ENCODE measurements around the gene IGF2R. TPM values are rescaled to one million over a fixed set of nuclear protein-coding genes. Genes with fewer than 3 reads are reported as not detected.

The IGF2R gene
- total and polyA plus RNA-seq, 2 experiments from 2014 or later = 61.2 to 132 TPM

DNA sequence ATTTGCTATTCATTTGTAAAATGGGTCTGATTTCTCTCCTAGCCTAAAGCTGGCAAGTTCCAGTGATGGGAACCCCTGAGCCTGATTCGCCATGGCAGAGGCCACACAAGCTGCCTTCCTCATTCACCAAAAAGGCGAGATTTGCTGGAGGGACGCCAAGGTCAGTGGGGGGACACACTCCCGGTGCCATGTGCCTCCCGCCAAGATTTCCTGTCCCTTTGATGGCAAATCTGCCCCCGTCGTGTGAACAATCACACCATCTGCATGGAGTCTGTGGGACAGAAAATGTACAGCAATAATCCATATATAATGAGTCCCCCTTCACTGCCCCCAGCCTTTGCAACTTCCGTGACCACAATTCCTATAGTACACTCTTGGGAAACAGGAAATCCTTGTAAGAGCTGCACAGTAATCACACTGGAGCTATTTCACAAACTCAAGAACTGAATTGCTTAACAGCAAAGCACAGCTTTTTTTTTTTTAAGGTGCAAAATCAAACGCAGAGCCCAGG is 15.7 kb upstream of the IGF2R start:
- Histone ChIP-seq H3K4me2 (no peak overlapping the region), H3K79me2 (no peaks in the 10 kb centered on the region), H3K27me3 (no peaks in the 10 kb centered on the region), H3K4me3 (no peak overlapping the region), H3K36me3 (replicated peaks; ENCODE audit: insufficient read depth, low read depth) (no peaks in the 10 kb centered on the region), H3K9me3 (ENCODE audit: low read depth) (no peaks in the 10 kb centered on the region), H3K27ac (peak overlapping the region; percentile 39), H3K4me1 (ENCODE audit: insufficient read depth) (no peaks in the 10 kb centered on the region), H3K9me2 (replicated peaks; ENCODE audit: insufficient read depth) (no peaks in the 10 kb centered on the region), H2AFZ (peak overlapping the region; percentile 22), H4K20me1 (ENCODE audit: insufficient read depth, poor library complexity, severe bottlenecking) (no peaks in the 10 kb centered on the region)
- TF ChIP-seq, protein P1, sequence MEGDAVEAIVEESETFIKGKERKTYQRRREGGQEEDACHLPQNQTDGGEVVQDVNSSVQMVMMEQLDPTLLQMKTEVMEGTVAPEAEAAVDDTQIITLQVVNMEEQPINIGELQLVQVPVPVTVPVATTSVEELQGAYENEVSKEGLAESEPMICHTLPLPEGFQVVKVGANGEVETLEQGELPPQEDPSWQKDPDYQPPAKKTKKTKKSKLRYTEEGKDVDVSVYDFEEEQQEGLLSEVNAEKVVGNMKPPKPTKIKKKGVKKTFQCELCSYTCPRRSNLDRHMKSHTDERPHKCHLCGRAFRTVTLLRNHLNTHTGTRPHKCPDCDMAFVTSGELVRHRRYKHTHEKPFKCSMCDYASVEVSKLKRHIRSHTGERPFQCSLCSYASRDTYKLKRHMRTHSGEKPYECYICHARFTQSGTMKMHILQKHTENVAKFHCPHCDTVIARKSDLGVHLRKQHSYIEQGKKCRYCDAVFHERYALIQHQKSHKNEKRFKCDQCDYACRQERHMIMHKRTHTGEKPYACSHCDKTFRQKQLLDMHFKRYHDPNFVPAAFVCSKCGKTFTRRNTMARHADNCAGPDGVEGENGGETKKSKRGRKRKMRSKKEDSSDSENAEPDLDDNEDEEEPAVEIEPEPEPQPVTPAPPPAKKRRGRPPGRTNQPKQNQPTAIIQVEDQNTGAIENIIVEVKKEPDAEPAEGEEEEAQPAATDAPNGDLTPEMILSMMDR (IDR thresholded peaks at IDR 0.05; ENCODE audit: poor library complexity) = no peak
- TF ChIP-seq EZH2 (IDR thresholded peaks at IDR 0.05; ENCODE audit: borderline replicate concordance) (no peak), EZH2phosphoT487 (IDR thresholded peaks at IDR 0.05; ENCODE audit: low read depth, severe bottlenecking, unreplicated experiment) (no peak)
- peak; percentile 35 for DNase-seq (ENCODE audit: low spot score)
- WGBS (ENCODE audit: low lambda C conversion rate, missing lambda C conversion rate) = 56% methylated on average over 9 of the region's 9 CpGs

DNA sequence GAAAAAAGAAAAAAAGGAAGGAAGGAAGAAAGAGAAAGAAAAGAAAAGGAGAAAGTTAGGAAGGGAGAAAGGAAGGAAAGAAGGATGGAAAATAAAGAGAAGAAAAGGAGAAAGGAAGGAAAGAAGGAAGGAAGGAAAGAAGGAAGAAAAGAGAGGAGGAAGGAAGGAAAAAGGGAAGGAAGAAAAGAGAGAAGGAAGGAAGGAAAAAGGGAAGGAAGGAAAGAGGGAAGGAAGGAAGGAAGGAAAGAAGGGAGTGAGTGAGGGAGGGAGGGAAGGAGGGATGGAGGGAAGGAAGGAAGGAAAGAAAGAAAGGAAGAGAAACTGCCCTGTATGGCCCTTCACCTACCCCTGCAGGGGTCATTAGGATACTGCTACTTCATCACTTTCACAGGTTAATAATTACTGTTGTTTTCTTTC is 12.9 kb upstream of the IGF2R start:
- DNase-seq (ENCODE audit: low spot score) = no peak
- no peak overlapping the region for H2AFZ ChIP-seq
- no peaks in the 10 kb centered on the region for H3K36me3 ChIP-seq (replicated peaks; ENCODE audit: insufficient read depth, low read depth)
- no peaks in the 10 kb centered on the region for H3K4me1 ChIP-seq (ENCODE audit: insufficient read depth)
- H3K4me3 ChIP-seq = no peak overlapping the region
- no peaks in the 10 kb centered on the region for H4K20me1 ChIP-seq (ENCODE audit: insufficient read depth, poor library complexity, severe bottlenecking)
- H3K79me2 ChIP-seq = no peaks in the 10 kb centered on the region
- no peaks in the 10 kb centered on the region for H3K9me3 ChIP-seq (ENCODE audit: low read depth)
- no peak overlapping the region for H3K27ac ChIP-seq
- TF ChIP-seq, protein P1 (IDR thresholded peaks at IDR 0.05; ENCODE audit: poor library complexity) = no peak
- no peak for TF ChIP-seq EZH2 (IDR thresholded peaks at IDR 0.05; ENCODE audit: borderline replicate concordance)
- no peak for TF ChIP-seq EZH2phosphoT487 (IDR thresholded peaks at IDR 0.05; ENCODE audit: low read depth, severe bottlenecking, unreplicated experiment)
- H3K27me3 ChIP-seq = no peaks in the 10 kb centered on the region
- no peak overlapping the region for H3K4me2 ChIP-seq
- H3K9me2 ChIP-seq (replicated peaks; ENCODE audit: insufficient read depth) = no peaks in the 10 kb centered on the region

DNA sequence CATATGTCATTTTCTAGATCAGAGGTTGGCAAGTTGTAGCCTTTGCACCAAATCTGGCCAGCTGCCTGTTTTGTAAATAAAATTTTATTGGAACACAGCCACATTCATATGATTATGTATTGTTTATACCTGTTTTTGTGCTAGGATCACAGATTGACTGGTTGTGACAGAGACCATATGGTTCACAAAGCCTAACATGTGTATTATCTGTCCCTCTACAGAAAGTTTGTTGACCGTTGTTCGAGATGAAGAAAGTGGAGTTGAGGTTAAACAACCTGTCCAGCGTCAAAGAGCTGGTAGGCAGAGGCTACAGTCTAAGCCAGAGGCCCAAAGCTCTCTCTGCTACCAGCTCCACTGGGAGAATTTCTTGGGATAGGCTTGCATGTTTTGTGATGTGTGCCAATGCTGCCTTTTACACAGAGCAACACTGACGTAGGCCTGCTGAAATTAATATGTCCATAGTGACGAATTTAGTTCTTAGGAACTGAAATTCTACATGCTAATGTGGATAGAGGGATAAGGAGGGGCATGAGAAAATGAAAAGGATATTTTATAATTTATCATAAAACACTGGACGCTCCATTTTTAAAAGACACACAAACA is 11.7 kb upstream of the IGF2R start:
- Histone ChIP-seq H3K27ac (no peak overlapping the region), H3K9me3 (ENCODE audit: low read depth) (no peaks in the 10 kb centered on the region), H3K9me2 (replicated peaks; ENCODE audit: insufficient read depth) (no peaks in the 10 kb centered on the region), H3K36me3 (replicated peaks; ENCODE audit: insufficient read depth, low read depth) (no peaks in the 10 kb centered on the region), H4K20me1 (ENCODE audit: insufficient read depth, poor library complexity, severe bottlenecking) (no peaks in the 10 kb centered on the region), H3K4me1 (ENCODE audit: insufficient read depth) (no peaks in the 10 kb centered on the region), H3K4me3 (no peak overlapping the region), H3K27me3 (peaks cover 2% of the 10 kb centered on the region), H3K4me2 (no peak overlapping the region), H2AFZ (no peak overlapping the region), H3K79me2 (no peaks in the 10 kb centered on the region)
- no peak for TF ChIP-seq EZH2phosphoT487 (IDR thresholded peaks at IDR 0.05; ENCODE audit: low read depth, severe bottlenecking, unreplicated experiment)
- 88% methylated on average over 6 of the region's 6 CpGs for WGBS (ENCODE audit: low lambda C conversion rate, missing lambda C conversion rate)
- no peak for DNase-seq (ENCODE audit: low spot score)

DNA sequence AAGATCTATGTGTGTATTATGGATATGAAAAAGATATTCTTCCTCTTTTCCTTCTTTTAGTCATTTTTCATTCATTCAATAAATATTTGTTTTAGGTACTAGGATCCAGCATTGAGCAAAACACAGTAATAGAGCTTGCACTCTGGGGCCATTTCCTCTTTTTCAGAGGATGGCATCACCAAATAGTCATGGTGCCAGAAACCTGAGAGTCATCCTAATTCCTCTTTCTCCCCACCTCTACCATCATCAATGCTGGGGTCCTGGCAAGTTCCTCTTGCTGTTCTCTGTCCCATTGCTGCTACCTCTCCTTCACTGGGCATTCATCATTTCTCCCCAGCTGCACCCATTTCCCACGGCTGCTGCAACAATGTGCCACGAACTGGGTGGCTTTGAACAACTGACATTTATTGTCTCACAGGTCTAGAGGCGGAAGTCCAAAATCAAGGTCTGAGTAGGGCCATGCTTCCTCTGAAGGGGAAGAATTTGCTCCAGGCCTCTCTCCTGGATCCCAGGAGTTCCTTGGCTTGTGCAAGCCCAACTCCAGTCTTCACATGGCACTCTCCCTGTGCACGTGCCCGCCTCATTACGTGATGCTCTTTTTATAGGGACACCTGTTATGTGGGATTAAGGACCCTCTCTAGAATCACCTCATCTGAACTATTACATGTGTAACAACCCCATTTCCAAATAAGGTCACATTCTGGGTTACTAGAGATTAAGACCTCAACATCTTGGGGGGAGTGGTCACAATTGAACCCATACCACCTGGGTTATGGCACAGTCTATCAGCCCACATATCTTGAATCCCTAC is 9.5 kb upstream of the IGF2R start:
- H3K36me3 ChIP-seq (replicated peaks; ENCODE audit: insufficient read depth, low read depth) = no peaks in the 10 kb centered on the region
- H3K27me3 ChIP-seq = peaks cover 14% of the 10 kb centered on the region
- H3K9me3 ChIP-seq (ENCODE audit: low read depth) = no peaks in the 10 kb centered on the region
- 69% methylated on average over 6 of the region's 6 CpGs for WGBS (ENCODE audit: low lambda C conversion rate, missing lambda C conversion rate)
- H3K4me1 ChIP-seq (ENCODE audit: insufficient read depth) = no peaks in the 10 kb centered on the region
- no peak overlapping the region for H2AFZ ChIP-seq
- TF ChIP-seq EZH2 (IDR thresholded peaks at IDR 0.05; ENCODE audit: borderline replicate concordance) (no peak), EZH2phosphoT487 (IDR thresholded peaks at IDR 0.05; ENCODE audit: low read depth, severe bottlenecking, unreplicated experiment) (no peak)
- TF ChIP-seq, protein P1 (IDR thresholded peaks at IDR 0.05; ENCODE audit: poor library complexity) = no peak
- DNase-seq (ENCODE audit: low spot score) = no peak
- no peak overlapping the region for H3K4me2 ChIP-seq
- no peak overlapping the region for H3K4me3 ChIP-seq
- no peaks in the 10 kb centered on the region for H3K9me2 ChIP-seq (replicated peaks; ENCODE audit: insufficient read depth)
- H3K27ac ChIP-seq = no peak overlapping the region
- H4K20me1 ChIP-seq (ENCODE audit: insufficient read depth, poor library complexity, severe bottlenecking) = no peaks in the 10 kb centered on the region
- no peaks in the 10 kb centered on the region for H3K79me2 ChIP-seq
